MG63 (cell line): ENCODE results near the gene OLFML2A. TPM values are rescaled to one million over a fixed set of nuclear protein-coding genes. Genes with fewer than 3 reads are reported as not detected.
"Not testable (repeated sequence)": the region's sequence is repeated elsewhere in the genome, so short reads cannot be mapped to it uniquely, and the experiment has no call there.

Experiments used
- DNase-seq: peaks from one replicate; pipeline ENCODE4 v3.0.0-alpha.2; 2020
- H3K27me3 ChIP-seq: fragments of 250-450 bp; sonication (Bioruptor Pico); 2 replicates; pipeline ENCODE4 v1.5.1; 2020; ENCODE audit warnings: mild to moderate bottlenecking, moderate library complexity
- H3K36me3 ChIP-seq: fragments of 250-450 bp; sonication (Bioruptor Pico); 2 replicates; pipeline ENCODE4 v1.5.1; 2020; ENCODE audit warnings: mild to moderate bottlenecking, moderate library complexity
- H3K4me3 ChIP-seq: fragments of 250-450 bp; sonication (Bioruptor Pico); 2 replicates; pipeline ENCODE4 v1.5.1; 2020; ENCODE audit warnings: mild to moderate bottlenecking, moderate library complexity
- H3K9me3 ChIP-seq: fragments of 250-450 bp; sonication (Bioruptor Pico); 2 replicates; pipeline ENCODE4 v1.5.1; 2020; ENCODE audit warnings: mild to moderate bottlenecking, moderate library complexity
- total RNA-seq: library from RNA; depleted of rRNA; stranded (reverse); fragments of >200 nt; shearing (Covaris generic); gene quantifications from 2 replicates; pipeline ENCODE4 v1.2.3, GENCODE V29; 2014; ENCODE audit warnings: low replicate concordance

The OLFML2A gene
- total RNA-seq, 1 experiment from 2014 or later, result 1.5 TPM

DNA sequence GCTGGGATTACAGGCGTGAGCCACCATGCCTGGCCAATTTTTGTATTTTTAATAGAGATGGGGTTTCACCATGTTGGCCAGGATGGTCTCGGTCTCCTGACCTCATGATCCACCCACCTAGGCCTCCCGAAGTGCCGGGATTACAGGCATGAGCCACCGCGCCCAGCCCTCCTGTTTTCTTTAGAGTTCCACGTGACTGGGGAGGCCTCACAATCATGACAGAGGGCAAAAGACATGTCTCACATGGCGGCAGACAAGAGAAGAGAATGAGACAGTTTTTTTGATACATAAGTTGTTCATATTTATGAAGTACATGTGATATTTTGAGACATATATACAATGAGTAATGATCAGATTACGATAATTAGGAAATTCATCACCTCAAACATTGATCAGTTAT is 69.5 kb downstream of the OLFML2A start:
- H3K9me3 ChIP-seq, H3K27me3 ChIP-seq, H3K4me3 ChIP-seq, DNase-seq, H3K36me3 ChIP-seq: not testable (repeated sequence)

DNA sequence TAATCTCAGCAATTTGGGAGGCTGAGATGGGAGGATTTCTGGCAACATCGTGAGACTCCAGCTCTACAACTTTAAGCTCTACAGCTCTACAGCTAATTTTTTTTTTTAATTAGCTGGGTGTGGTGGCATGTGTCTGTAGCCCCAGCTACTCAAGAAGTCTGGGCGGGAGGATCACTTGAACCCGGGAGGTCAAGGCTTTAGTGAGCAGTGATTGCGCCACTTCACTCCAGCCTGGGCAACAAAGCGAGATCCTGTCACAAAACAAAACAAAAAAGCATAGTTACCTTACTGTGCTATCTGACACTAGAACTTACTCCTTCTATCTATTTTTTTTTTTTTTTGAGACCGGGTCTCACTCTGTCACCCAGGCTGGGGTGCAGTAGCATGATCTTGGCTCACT is 70.0 kb downstream of the OLFML2A start:
- no peaks in the 10 kb centered on the region for H3K27me3 ChIP-seq
- H3K36me3 ChIP-seq, result no peaks in the 10 kb centered on the region
- H3K9me3 ChIP-seq, result no peaks in the 10 kb centered on the region
- no peak for DNase-seq
- H3K4me3 ChIP-seq, result no peak overlapping the region

DNA sequence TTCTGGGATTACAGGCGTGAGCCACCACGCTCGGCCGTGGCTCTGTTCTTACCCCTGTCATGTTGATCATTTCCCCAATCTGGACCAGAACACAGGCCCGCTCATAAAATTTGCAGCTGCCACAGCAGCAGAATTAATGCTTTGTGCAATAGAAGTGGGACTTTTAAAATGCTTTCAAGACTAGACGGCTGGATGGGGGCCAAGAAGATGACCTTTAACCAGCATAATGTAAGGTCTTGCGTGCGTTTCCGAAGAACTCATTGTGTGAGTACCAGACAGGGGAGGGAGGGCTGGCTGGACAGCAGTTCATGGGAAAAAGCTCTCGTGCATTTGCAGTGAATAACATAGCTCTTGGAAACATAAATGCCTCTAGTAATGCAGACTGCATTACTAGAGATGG is 72.9 kb downstream of the OLFML2A start:
- H3K36me3 ChIP-seq, result no peaks in the 10 kb centered on the region
- H3K4me3 ChIP-seq, result no peak overlapping the region
- no peaks in the 10 kb centered on the region for H3K27me3 ChIP-seq
- DNase-seq, result no peak
- H3K9me3 ChIP-seq, result no peaks in the 10 kb centered on the region

DNA sequence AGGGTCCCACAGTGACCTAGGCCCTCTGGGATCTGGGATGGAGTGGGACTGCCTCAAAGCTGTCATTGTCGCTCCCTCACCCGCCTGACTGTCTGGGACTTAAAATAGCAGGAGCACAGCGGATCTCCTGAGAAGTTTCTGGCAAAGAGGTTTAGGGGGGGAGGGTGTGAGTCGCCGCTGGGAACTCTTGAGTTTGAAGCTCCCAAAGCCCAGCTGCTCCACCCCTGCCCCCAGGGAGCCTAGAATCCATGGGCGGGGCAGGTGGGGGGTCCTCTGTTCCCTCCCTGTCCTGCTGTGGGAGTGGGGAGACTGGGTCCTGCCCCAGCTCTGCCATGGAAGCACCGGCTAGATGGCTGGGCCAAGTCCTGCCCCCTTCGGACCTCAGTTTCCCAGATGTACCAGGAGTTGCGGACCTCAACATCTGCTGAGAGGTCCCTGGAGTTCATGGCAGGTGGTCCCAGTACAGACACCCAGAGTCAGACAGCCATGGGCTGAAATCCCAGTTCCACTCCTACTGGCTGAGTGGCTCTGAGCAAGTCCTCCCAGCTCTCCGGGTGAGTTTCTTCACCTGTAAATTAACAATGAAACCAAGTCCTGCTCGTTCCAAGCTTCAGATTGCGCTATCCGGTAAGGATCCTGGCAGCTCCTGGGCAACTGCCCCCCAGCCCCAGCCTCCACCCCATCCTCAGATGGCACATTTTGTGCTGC is 75.3 kb downstream of the OLFML2A start:
- Histone ChIP-seq H3K27me3 (no peaks in the 10 kb centered on the region), H3K36me3 (peaks cover 12% of the 10 kb centered on the region), H3K9me3 (no peaks in the 10 kb centered on the region), H3K4me3 (no peak overlapping the region)
- no peak for DNase-seq

DNA sequence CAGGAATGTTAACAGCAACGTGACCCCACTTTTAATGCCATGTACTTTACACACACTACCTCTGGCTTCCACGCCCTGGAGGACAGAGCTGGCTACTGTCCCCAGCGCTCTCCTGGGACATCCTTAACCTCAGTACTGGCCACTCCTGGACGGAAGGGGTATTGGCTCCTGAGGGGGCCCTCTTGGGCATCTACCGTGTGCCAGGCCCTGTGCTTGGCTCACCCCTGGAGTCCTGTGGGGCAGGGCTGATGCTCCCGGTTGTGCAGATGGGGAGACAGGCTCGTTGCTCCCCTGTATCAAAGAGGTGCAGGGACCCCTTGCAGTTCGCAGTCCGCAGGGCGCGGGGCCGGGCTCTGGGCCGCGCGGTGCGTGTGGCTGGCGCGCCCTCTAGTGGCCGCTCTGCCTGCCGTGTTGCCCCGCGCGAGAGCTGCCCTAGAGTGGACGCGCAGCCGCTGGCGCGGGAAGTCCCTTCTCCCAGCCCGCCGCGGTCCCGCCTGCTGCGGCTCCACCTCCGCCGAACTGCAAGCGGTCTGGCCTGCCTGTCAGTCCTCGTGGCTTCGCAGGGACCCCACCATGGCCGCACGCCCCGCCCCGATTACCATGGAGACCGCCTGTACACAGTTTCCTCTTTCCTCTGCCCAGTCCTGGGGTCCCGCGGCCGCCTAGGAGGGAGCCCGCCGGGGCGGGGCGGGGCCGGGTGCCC is 76.0 kb downstream of the OLFML2A start, which contains the start of gene WDR38:
TSS of gene WDR38 (plus strand) at position 632 of the 703 bp plus-strand sequence. CDS start 72 bp downstream, outside the sequence.
- DNase-seq, result peak; percentile 72
- no peaks in the 10 kb centered on the region for H3K27me3 ChIP-seq
- H3K36me3 ChIP-seq, result peaks cover 19% of the 10 kb centered on the region
- no peaks in the 10 kb centered on the region for H3K9me3 ChIP-seq
- peak within 1 kb of the TSS; percentile 36 for H3K4me3 ChIP-seq

DNA sequence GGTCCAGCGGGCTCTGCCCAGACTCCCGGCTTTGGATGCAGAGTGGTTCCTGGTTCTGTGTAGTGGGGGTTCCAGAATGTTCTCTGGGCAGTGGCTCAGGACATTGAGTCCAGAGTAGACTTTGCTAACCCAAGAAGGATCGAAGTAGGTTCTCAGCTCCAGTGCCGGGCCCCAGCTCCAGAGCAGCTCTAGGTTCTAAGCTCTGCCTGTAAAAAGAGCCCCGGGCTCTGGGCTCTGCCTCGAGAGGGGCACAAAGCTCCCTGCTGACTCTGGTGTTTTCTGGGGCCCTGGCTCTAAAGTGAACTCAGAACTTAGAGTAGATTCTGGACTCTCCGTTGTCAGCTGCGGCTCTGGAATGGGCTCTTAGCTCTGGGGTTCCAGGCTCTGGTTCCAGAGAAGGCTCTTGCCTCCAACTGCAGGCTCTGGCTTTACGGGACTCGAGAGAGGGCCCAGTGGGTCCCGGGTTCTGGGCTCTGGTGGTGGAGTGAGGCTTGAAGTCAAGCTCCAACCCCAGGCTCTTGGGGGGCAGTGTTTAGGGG is 76.7 kb downstream of the OLFML2A start:
- DNase-seq, result no peak
- peak overlapping the region; percentile 36 for H3K4me3 ChIP-seq

DNA sequence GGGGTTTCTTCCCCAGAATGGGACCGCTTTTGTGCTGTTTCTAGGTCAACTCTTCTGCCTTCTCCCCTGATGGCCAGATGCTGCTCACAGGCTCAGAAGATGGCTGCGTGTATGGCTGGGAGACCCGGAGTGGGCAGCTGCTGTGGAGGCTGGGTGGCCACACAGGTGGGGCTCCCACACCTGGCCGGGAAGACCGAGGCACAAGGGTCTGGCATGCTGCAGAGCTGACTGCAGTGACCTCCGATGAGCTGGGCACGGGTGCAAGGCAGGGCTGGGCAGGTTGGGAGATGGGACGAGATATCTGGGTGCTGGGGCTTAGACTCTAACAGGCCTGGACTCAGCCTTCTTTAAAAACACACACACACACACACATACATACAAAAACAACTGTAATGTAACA is 77.2 kb downstream of the OLFML2A start:
- DNase-seq, result no peak
- no peak overlapping the region for H3K4me3 ChIP-seq
- H3K9me3 ChIP-seq, result no peaks in the 10 kb centered on the region
- H3K27me3 ChIP-seq, result no peaks in the 10 kb centered on the region
- peaks cover 30% of the 10 kb centered on the region for H3K36me3 ChIP-seq

More for the DNA sequence above, 76.7 kb downstream of the OLFML2A start:
- H3K9me3 ChIP-seq, result no peaks in the 10 kb centered on the region
- H3K36me3 ChIP-seq, result peaks cover 26% of the 10 kb centered on the region
- H3K27me3 ChIP-seq, result no peaks in the 10 kb centered on the region

DNA sequence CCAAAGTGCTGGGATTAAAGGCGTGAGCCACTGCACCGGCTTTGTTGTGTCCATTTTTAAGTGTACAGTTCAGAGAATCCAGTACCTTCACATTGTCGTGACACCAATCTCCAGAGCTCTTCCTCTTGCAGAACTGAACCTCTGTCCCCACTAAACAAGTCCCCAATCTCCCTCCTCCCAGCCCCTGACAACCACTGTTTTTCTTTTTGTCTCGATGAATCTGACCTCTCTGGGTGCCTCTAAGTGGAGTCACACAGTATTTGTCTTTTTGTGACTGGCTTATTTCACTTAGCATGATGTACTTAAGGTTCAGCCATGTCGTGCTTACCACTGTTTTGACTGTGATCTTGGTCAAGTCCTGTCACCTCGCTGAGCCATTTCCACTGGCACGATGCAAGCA is 77.9 kb downstream of the OLFML2A start:
- Histone ChIP-seq H3K27me3 (no peaks in the 10 kb centered on the region), H3K9me3 (no peaks in the 10 kb centered on the region), H3K36me3 (peaks cover 37% of the 10 kb centered on the region), H3K4me3 (no peak overlapping the region)
- DNase-seq, result no peak

DNA sequence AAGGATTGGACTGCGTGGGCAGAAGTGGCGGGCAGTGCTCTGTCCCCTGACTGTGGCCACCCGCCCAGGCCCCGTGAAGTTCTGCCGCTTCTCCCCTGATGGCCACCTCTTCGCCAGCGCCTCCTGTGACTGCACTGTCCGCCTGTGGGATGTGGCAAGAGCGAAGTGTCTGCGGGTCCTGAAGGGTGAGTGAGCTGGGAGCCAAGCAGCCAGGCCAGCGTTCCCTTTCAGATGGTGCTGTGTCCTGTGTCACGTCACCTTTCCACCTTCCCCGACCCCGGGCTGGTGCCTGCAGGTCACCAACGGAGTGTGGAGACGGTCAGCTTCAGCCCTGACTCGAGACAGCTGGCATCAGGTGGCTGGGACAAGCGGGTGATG is 78.6 kb downstream of the OLFML2A start:
- peaks cover 44% of the 10 kb centered on the region for H3K36me3 ChIP-seq
- H3K4me3 ChIP-seq, result no peak overlapping the region
- no peak for DNase-seq

DNA sequence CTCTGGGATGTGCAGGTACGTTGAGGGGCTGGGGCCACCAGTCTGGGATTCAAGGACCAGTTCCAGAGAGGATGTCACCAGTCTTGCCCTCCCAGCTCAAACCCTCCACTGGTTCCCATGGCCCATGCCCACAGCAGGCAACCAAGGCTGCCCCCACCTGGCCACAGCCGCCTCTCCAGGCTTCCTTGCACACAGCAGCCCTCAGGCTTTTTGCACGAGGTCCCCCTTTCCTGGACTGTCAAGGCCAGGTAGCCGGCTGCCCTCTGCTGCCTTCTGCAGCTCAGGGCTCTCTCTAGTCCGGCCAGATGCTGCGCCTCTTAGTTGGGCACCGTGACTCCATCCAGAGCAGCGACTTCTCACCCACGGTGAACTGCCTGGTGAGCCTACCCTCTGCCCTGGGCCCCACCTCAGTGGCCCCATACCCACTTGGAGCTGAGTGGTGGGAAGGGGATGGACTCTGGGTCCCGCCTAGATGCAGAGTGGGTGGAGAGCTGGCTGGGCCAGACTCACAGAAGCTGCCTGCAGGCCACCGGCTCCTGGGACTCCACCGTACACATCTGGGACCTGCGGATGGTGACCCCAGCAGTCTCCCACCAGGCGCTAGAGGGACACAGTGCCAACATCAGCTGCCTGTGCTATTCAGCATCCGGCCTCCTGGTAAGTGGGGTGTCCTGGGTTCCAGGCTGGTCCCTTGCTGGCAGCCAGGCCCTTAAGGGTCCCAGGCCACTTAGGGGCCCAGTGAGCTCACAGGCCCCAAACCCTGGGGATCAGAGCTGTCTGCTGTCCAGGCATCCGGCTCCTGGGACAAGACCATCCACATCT is 79.2 kb downstream of the OLFML2A start:
- Histone ChIP-seq H3K9me3 (no peaks in the 10 kb centered on the region), H3K4me3 (no peak overlapping the region), H3K27me3 (no peaks in the 10 kb centered on the region), H3K36me3 (peaks cover 50% of the 10 kb centered on the region)
- peak; percentile 43 for DNase-seq

More for the DNA sequence above, 78.6 kb downstream of the OLFML2A start:
- Histone ChIP-seq H3K9me3 (no peaks in the 10 kb centered on the region), H3K27me3 (no peaks in the 10 kb centered on the region)

DNA sequence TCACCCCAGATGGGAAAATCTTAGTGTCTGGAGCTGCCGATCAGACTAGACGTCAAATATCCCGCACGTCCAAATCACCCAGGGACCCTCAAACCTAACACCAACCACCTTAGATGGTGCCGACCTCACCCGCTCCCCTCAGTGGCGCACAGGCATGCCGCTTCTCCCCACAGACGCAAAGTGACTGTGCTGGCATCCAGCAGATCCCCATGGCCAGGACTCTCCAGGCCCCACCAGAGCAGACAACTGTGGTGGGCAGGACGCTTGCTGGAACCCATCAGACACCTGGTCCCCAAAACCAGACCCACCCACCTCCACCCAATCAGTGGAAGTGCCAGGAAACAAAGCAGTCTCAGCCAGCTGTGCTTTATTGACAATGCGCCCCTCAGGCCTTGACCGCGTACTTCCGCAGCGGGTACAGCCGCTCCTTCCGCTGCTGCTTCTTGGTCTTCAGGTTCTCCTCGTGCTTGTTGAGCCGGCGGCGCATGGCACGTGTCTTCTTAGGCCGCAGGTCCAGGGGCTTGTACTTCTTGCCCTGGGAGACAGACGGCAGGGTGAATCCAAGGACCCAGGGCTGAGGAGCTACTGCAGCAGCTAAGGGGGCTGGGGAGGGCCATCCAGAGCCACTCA is 80.7 kb downstream of the OLFML2A start:
- H3K36me3 ChIP-seq, result peaks cover 55% of the 10 kb centered on the region
- H3K9me3 ChIP-seq, result no peaks in the 10 kb centered on the region

DNA sequence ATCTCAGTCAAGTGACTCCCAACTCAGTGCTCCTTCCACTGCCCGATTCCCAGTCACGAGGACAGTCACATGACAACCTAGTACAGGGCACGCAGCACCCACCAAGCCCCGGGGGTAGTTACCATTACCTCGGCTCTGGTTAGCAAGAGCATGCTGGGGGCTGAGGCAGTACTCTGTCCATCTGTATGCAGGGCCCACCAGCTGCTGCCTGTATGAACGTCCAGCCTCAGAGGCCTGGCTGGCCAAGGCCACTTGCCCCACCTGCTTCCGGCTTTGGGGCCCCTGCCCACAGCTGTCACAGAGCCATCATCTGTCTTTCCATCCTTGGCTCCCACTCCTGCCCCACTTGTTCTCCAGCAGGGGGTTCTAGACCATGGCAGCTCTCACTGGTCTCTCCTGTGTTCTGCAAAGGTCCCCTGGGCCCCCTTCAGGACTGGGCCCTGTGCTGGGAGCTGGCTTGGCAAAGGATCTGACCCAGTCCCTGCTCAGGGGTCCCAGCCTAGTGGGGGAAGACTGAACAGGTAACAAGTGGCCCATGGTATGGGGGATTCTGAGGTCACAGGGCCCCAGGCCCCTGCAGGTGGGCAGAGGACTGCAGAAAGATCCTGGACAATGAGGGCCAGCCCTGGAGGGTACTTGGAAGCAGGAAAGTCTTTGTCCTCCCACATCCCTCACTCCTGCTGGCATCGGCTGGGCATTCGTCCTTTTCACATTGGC is 81.6 kb downstream of the OLFML2A start:
- Histone ChIP-seq H3K9me3 (no peaks in the 10 kb centered on the region), H3K27me3 (no peaks in the 10 kb centered on the region), H3K36me3 (peaks cover 55% of the 10 kb centered on the region), H3K4me3 (no peak overlapping the region)
- no peak for DNase-seq

More for the DNA sequence above, 80.7 kb downstream of the OLFML2A start:
- Histone ChIP-seq H3K4me3 (no peak overlapping the region), H3K27me3 (no peaks in the 10 kb centered on the region)
- DNase-seq, result no peak

DNA sequence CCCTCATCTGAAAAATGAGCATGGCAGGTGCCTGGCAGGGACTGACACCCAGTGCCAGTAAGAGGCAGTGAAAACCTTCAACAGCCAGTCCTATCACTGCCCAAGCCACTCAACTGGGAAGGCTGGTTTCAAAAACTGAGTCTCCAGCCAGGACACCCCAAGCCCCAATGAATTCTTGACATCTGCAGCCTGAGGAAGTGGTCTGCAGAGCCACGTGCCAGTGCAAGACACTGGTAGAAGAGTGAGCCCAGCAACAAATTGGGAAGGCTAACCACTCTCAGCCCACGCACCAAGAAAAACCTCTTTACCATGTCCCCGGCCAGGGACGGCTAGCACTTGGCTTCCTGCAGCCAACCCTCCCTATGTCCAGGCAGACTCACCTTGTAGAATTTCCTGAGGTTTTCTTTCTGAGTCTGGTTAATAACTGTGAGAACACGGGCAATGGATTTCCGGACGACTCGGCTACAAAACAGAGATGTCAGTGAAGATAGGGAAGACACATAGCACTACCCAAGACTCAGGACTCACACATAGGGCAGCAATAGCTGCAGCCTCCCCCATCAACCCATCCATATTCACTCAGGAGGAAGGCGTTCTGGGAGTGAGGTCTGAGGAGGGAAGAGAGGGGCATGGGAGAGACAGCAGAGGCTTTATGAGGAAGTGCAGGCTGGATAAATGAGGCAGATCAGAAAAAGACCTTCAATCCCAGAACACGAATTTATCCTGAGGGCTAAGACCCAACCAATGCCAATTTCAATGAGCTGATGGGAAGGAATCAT is 83.1 kb downstream of the OLFML2A start:
- Histone ChIP-seq H3K9me3 (no peaks in the 10 kb centered on the region), H3K27me3 (no peaks in the 10 kb centered on the region), H3K4me3 (peak overlapping the region; percentile 73), H3K36me3 (peaks cover 55% of the 10 kb centered on the region)
- no peak for DNase-seq

DNA sequence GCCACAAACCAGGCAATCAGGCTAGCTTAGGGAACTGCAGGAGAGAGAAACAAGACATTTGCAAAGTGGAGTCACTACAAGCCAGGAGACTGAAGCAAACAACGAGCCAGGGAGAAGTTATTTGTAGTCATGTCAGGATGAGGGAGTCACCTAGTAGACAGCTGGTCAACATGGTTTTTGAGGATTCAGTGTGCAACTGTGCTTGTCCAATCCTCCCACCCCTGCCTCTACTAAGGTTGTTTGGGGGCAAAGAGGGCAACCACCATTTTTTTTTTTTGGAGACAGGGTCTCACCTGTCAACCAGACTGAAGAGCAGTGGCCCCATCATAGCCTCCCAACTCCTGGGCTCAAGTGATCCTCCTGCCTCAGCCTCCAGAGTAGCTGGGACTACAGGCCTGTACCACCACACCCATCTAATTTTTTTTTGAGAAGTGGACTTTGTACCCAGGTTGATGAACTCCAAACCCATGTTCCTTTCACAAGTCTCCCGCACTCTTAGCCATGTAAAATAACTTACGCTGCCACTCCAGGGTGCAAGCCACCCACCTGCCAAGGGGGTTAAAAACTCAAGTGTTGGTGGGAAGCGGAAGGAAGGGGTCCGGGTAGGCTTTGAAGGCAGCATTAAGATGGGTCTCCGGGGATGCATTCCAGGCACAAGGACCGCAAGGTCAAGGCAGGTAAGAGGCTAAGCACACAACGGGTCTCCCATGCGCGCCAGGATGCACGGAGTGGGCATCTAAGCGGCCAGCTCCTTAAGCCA is 83.8 kb downstream of the OLFML2A start:
- no peak for DNase-seq
- peak overlapping the region; percentile 73 for H3K4me3 ChIP-seq
- H3K36me3 ChIP-seq, result peaks cover 55% of the 10 kb centered on the region
- no peaks in the 10 kb centered on the region for H3K27me3 ChIP-seq
- H3K9me3 ChIP-seq, result no peaks in the 10 kb centered on the region
